Astrocyte (in vitro differentiated cells and primary cell): ENCODE results near the gene COL28A1. TPM values are rescaled to one million over a fixed set of nuclear protein-coding genes. Genes with fewer than 3 reads are reported as not detected.

Experiments used
- DNase-seq: peaks from one replicate; pipeline ENCODE4 v3.0.0-alpha.2; 2010; ENCODE audit warnings: low read depth
- FAIRE-seq: peaks from 2 replicates; lab custom pipeline; 2011; peaks lifted over from hg19 to GRCh38; lab: Jason Lieb, UNC
- H2AFZ ChIP-seq: 2 replicates; pipeline ENCODE4 v1.6.0; 2012; ENCODE audit warnings: low read depth, low read length, inconsistent platforms
- H3K27ac ChIP-seq: 2 replicates; pipeline ENCODE4 v1.5.1; 2011; ENCODE audit warnings: low read depth, low read length, inconsistent platforms
- H3K27me3 ChIP-seq: 2 replicates; pipeline ENCODE4 v1.6.0; 2011; ENCODE audit warnings: low read length, inconsistent platforms; ENCODE audit not compliant: insufficient read depth
- H3K36me3 ChIP-seq: 2 replicates; pipeline ENCODE4 v1.5.1; 2011; ENCODE audit warnings: low read length, inconsistent platforms; ENCODE audit not compliant: insufficient read depth
- H3K4me1 ChIP-seq: 2 replicates; pipeline ENCODE4 v1.5.1; 2011; ENCODE audit warnings: low read length, inconsistent platforms; ENCODE audit not compliant: insufficient read depth
- H3K4me2 ChIP-seq: 2 replicates; pipeline ENCODE4 v1.6.0; 2012; ENCODE audit warnings: low read length, inconsistent platforms
- H3K4me3 ChIP-seq: 2 replicates; pipeline ENCODE4 v1.5.1; 2011; ENCODE audit warnings: low read depth, mild to moderate bottlenecking, low read length, inconsistent platforms; ENCODE audit not compliant: insufficient read depth
- H3K79me2 ChIP-seq: 2 replicates; pipeline ENCODE4 v1.6.0; 2012; ENCODE audit warnings: mild to moderate bottlenecking, low read length, inconsistent platforms; ENCODE audit not compliant: insufficient read depth
- H3K9ac ChIP-seq: 2 replicates; pipeline ENCODE4 v1.6.0; 2012; ENCODE audit warnings: mild to moderate bottlenecking, low read length, inconsistent platforms
- H3K9me3 ChIP-seq: 2 replicates; pipeline ENCODE4 v1.5.1; 2012; ENCODE audit warnings: low read depth, mild to moderate bottlenecking, low read length, inconsistent platforms; ENCODE audit not compliant: insufficient read depth
- H4K20me1 ChIP-seq: 2 replicates; pipeline ENCODE4 v1.6.0; 2012; ENCODE audit warnings: low read length, inconsistent platforms; ENCODE audit not compliant: insufficient read depth
- H3K27ac Mint-ChIP-seq: one replicate; pipeline ENCODE4 v1.8.0; 2021; ENCODE audit warnings: mild to moderate bottlenecking, mixed read lengths; ENCODE audit not compliant: unreplicated experiment
- H3K27me3 Mint-ChIP-seq: one replicate; pipeline ENCODE4 v1.8.0; 2021; ENCODE audit warnings: low read depth, mixed read lengths; ENCODE audit not compliant: unreplicated experiment
- H3K36me3 Mint-ChIP-seq: one replicate; pipeline ENCODE4 v1.8.0; 2021; ENCODE audit warnings: low read depth, mixed read lengths; ENCODE audit not compliant: unreplicated experiment
- H3K4me1 Mint-ChIP-seq: one replicate; pipeline ENCODE4 v1.8.0; 2021; ENCODE audit warnings: low read depth, mixed read lengths; ENCODE audit not compliant: unreplicated experiment
- H3K4me3 Mint-ChIP-seq: one replicate; pipeline ENCODE4 v1.8.0; 2021; ENCODE audit warnings: mild to moderate bottlenecking, moderate library complexity, mixed read lengths; ENCODE audit not compliant: unreplicated experiment
- H3K9me3 Mint-ChIP-seq: one replicate; pipeline ENCODE4 v1.8.0; 2021; ENCODE audit warnings: mild to moderate bottlenecking, mixed read lengths; ENCODE audit not compliant: unreplicated experiment
- EZH2 ChIP-seq: IDR thresholded peaks from 2 replicates; pipeline ENCODE4 v1.6.1; 2012; ENCODE audit warnings: mild to moderate bottlenecking, low read length, inconsistent platforms; ENCODE audit not compliant: insufficient read depth
- total RNA-seq: library from RNA; stranded (reverse); gene quantifications from 2 replicates; pipeline ENCODE4 v1.2.1, GENCODE V29; 2021
- TF ChIP-seq, protein P1 (sequence below): IDR thresholded peaks from 2 replicates; pipeline ENCODE4 v1.5.1; 2011; ENCODE audit warnings: low read depth, mild to moderate bottlenecking, inconsistent platforms, low read length, moderate library complexity; ENCODE audit not compliant: insufficient read depth

COL28A1 gene
- total RNA-seq, 1 donor from 2014 or later: 0.11 TPM

DNA sequence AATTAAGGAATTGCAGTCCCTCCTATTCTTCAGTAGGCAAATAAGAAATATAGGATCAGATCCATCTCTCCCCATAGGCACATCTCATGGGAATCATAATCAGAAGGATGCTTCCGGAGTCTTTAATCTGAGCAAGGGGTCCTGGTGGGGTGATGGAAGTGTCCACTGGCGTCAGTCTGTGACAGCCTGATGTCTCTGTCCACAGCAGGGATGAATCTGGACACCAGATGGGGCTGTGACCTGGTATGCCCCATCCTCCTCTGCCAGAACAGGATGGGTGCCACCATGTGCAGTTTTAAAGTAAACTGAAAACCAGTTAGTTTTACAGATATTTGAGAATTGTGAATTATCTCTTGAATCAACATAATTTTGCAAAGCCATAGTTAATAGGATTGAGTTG, 204.7 kb downstream of the COL28A1 start:
- DNase-seq (no peak), FAIRE-seq (no peak)
- no peaks in the 10 kb centered on the region for H3K36me3 Mint-ChIP-seq
- Histone ChIP-seq H3K27ac (no peak overlapping the region), H3K9ac (no peak overlapping the region), H3K9me3 (no peaks in the 10 kb centered on the region), H3K36me3 (no peaks in the 10 kb centered on the region), H3K4me3 (no peak overlapping the region), H2AFZ (no peak overlapping the region), H3K4me2 (no peak overlapping the region), H3K79me2 (no peaks in the 10 kb centered on the region), H3K27me3 (no peaks in the 10 kb centered on the region), H3K4me1 (no peaks in the 10 kb centered on the region), H4K20me1 (no peaks in the 10 kb centered on the region)
- H3K4me1 Mint-ChIP-seq: no peaks in the 10 kb centered on the region
- H3K9me3 Mint-ChIP-seq: peaks cover 2% of the 10 kb centered on the region
- TF ChIP-seq, protein P1, sequence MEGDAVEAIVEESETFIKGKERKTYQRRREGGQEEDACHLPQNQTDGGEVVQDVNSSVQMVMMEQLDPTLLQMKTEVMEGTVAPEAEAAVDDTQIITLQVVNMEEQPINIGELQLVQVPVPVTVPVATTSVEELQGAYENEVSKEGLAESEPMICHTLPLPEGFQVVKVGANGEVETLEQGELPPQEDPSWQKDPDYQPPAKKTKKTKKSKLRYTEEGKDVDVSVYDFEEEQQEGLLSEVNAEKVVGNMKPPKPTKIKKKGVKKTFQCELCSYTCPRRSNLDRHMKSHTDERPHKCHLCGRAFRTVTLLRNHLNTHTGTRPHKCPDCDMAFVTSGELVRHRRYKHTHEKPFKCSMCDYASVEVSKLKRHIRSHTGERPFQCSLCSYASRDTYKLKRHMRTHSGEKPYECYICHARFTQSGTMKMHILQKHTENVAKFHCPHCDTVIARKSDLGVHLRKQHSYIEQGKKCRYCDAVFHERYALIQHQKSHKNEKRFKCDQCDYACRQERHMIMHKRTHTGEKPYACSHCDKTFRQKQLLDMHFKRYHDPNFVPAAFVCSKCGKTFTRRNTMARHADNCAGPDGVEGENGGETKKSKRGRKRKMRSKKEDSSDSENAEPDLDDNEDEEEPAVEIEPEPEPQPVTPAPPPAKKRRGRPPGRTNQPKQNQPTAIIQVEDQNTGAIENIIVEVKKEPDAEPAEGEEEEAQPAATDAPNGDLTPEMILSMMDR: no peak
- H3K4me3 Mint-ChIP-seq: no peak overlapping the region
- peaks cover 2% of the 10 kb centered on the region for H3K27me3 Mint-ChIP-seq
- H3K27ac Mint-ChIP-seq: no peak overlapping the region

DNA sequence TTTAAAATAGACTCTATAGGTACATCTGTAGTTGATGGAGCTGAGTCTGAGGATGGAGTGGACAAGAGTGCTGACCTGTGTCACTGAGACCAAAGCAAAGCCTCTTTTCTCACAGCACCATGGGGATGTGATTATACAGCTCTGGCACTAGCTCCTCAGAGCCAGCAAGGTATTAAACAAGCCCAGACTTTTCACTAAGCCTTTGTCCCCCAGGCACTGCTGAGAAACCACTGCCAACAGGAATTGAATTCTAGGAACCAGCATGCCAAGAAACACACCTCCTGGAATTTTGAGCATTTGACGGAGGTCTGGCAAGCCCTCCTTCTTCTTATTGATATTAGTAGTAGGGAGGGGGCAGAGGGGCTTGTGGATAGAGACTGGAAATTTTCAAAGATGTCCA, 206.3 kb downstream of the COL28A1 start:
- no peak for FAIRE-seq
- H4K20me1 ChIP-seq: no peaks in the 10 kb centered on the region
- no peak overlapping the region for H3K27ac ChIP-seq
- H3K4me1 ChIP-seq: no peaks in the 10 kb centered on the region
- no peak overlapping the region for H3K9ac ChIP-seq
- no peak overlapping the region for H3K4me3 ChIP-seq
- no peaks in the 10 kb centered on the region for H3K36me3 ChIP-seq
- TF ChIP-seq, protein P1: no peak
- TF ChIP-seq EZH2: no peak
- Mint-ChIP-seq H3K27me3 (peaks cover 3% of the 10 kb centered on the region), H3K27ac (no peak overlapping the region), H3K36me3 (no peaks in the 10 kb centered on the region), H3K4me3 (no peak overlapping the region), H3K9me3 (peaks cover 2% of the 10 kb centered on the region), H3K4me1 (no peaks in the 10 kb centered on the region)
- H3K9me3 ChIP-seq: no peaks in the 10 kb centered on the region
- H3K27me3 ChIP-seq: no peaks in the 10 kb centered on the region
- no peaks in the 10 kb centered on the region for H3K79me2 ChIP-seq
- no peak overlapping the region for H3K4me2 ChIP-seq
- no peak for DNase-seq
- H2AFZ ChIP-seq: no peak overlapping the region

GRCh38 chr7:7327423-7327822, 208.2 kb downstream of the COL28A1 start:
- H3K9ac ChIP-seq: no peak overlapping the region
- H3K4me1 ChIP-seq: no peaks in the 10 kb centered on the region
- Mint-ChIP-seq H3K4me1 (peaks cover 4% of the 10 kb centered on the region), H3K4me3 (no peak overlapping the region), H3K9me3 (peaks cover 2% of the 10 kb centered on the region), H3K27ac (no peak overlapping the region), H3K27me3 (peaks cover 7% of the 10 kb centered on the region), H3K36me3 (no peaks in the 10 kb centered on the region)
- H3K4me3 ChIP-seq: no peak overlapping the region
- TF ChIP-seq, protein P1: no peak
- no peak for TF ChIP-seq EZH2
- no peaks in the 10 kb centered on the region for H3K79me2 ChIP-seq
- no peak overlapping the region for H3K27ac ChIP-seq
- H3K4me2 ChIP-seq: no peak overlapping the region
- no peaks in the 10 kb centered on the region for H4K20me1 ChIP-seq
- H3K36me3 ChIP-seq: no peaks in the 10 kb centered on the region
- H3K9me3 ChIP-seq: no peaks in the 10 kb centered on the region
- no peaks in the 10 kb centered on the region for H3K27me3 ChIP-seq
- no peak overlapping the region for H2AFZ ChIP-seq
- no peak for DNase-seq
- no peak for FAIRE-seq
